ENCODE measurements around the gene JARID2. TPM values are rescaled to one million over a fixed set of nuclear protein-coding genes. Genes with fewer than 3 reads are reported as not detected.

Gene JARID2
- polyA plus RNA-seq, 1 donor (not counting 4 experiments of a cell fraction or from before 2014, with no cell fraction given): 11.0 TPM

DNA sequence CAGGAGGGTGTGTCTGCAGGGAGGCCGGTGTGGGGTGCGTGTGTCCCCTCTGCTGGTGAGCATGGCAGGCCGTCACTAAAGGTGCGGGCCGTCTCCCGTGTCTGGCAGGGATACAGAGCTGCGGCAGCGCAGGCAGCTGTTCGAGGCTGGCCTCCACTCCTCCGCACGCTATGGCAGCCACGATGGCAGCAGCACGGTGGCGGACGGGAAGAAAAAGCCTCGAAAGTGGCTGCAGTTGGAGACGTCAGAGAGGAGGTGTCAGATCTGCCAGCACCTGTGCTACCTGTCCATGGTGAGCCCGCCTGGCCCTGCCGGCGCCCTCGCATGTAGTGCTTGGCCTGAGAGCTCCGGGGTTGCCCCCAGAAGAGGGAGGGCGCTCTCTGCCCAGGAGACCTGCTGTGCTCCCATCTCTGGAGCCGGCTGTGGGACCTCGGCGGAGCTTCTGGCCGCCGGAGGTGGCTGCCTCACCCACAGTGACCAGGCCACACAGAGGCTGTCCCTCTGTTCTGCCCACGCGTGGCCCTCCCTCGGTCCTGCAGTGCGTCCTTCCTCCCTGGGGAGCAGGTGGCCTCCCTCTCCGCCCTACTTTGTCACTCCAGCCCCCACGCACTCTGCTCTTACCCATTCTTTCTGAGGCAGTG, 267.4 kb downstream of the JARID2 start:
- no peaks in the 10 kb centered on the region for H3K9me3 ChIP-seq (ENCODE audit: control insufficient read depth, low read depth, low read length)
- H2AFZ ChIP-seq (ENCODE audit: control insufficient read depth, low read length): no peak overlapping the region
- no peaks in the 10 kb centered on the region for H3K9me1 ChIP-seq (ENCODE audit: control insufficient read depth, extremely low read depth, insufficient read depth, low read length)
- no peaks in the 10 kb centered on the region for H3K79me2 ChIP-seq (ENCODE audit: control insufficient read depth, insufficient read depth, low read length)
- no peak overlapping the region for H3K4me3 ChIP-seq (ENCODE audit: control insufficient read depth in 2 of 3, extremely low read depth in 1 of 3, insufficient read depth in 2 of 3, low read depth in 1 of 3, low read length in 3 of 3)
- no peaks in the 10 kb centered on the region for H4K20me1 ChIP-seq (ENCODE audit: control insufficient read depth, extremely low read depth, insufficient read depth, low read length)
- TF ChIP-seq CTCF (optimal IDR thresholded peaks at IDR 0.05 in 1 of 3, IDR thresholded peaks at IDR 0.05 in 1 of 3, conservative IDR thresholded peaks at IDR 0.05 in 1 of 3; ENCODE audit: extremely low read depth in 1 of 3, insufficient read depth in 2 of 3, low read length in 3 of 3) (no peak), EZH2 (IDR thresholded peaks at IDR 0.05; ENCODE audit: low read length) (no peak)
- no peak overlapping the region for H3K27ac ChIP-seq (ENCODE audit: control insufficient read depth, insufficient read depth, low read length)
- H3K27me3 ChIP-seq (ENCODE audit: control insufficient read depth, extremely low read depth, insufficient read depth, low read length): no peaks in the 10 kb centered on the region
- H3K36me3 ChIP-seq (ENCODE audit: control insufficient read depth in 2 of 2, extremely low read depth in 1 of 2, insufficient read depth in 2 of 2, low read length in 2 of 2): peaks cover 35 to 53% of the 10 kb centered on the region in 2 experiments
- no peak overlapping the region for H3K4me2 ChIP-seq (ENCODE audit: control insufficient read depth, extremely low read depth, insufficient read depth, low read depth, low read length)
- FAIRE-seq: no peak
- DNase-seq (ENCODE audit: low read depth, low spot score): no peak
- dilution Hi-C loops (cut with MboI; ENCODE audit: extremely low pct_ligation_motif_present, low sequenced_read_pairs): no loop called here
- H3K9ac ChIP-seq (ENCODE audit: control insufficient read depth, extremely low read depth, insufficient read depth, low read length): no peak overlapping the region
- H3K4me1 ChIP-seq (ENCODE audit: control insufficient read depth, extremely low read depth, insufficient read depth, low read length): no peaks in the 10 kb centered on the region

DNA sequence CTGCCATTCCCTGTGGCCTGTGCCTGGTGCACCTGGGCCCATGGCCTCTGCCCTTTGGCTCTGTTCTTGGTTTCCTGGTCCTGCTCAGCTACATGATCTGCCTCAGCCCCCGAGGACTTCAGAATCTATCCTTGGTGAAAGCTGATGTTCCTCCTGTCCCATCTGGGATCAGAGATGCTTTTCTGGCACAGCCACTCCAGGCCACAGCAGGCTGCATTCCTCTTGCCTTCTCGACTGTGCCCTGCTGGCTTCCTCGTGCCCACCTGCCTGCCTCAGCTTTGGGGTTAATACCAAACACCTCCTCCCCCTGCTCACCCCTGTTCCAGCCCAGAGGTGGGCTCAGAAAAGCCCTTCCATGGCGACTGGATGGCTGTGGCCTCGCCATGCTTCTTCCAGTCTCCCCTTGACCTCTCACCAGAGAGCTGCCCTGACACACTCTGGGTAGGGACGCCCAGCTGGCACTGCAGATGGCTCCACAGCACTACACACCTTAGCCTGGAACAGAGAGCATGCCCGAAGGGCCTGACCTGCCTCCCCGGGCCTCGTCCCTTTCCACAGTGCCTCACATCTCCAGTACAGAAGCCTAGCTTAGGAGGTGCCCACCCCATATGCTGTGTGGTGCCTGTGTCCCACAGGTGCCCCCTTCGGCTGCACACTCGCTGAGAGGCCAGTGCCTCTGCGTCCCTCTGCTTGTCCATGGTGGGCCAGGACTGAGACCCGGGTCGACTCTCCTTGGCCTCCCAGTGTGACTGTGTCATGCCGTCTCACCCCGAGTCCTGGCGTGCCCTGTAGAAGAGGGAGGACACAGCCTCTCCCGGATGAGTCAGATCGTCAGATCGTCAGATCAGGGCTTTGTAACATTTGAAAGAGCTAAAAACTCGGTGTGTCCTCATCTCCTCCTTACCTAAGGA, 268.2 kb downstream of the JARID2 start:
- Histone ChIP-seq H3K9ac (ENCODE audit: control insufficient read depth, extremely low read depth, insufficient read depth, low read length) (no peak overlapping the region), H3K79me2 (ENCODE audit: control insufficient read depth, insufficient read depth, low read length) (no peaks in the 10 kb centered on the region), H4K20me1 (ENCODE audit: control insufficient read depth, extremely low read depth, insufficient read depth, low read length) (no peaks in the 10 kb centered on the region), H3K9me1 (ENCODE audit: control insufficient read depth, extremely low read depth, insufficient read depth, low read length) (no peaks in the 10 kb centered on the region), H3K9me3 (ENCODE audit: control insufficient read depth, low read depth, low read length) (no peaks in the 10 kb centered on the region), H3K4me3 (ENCODE audit: control insufficient read depth in 2 of 3, extremely low read depth in 1 of 3, insufficient read depth in 2 of 3, low read depth in 1 of 3, low read length in 3 of 3) (no peak overlapping the region), H3K27me3 (ENCODE audit: control insufficient read depth, extremely low read depth, insufficient read depth, low read length) (no peaks in the 10 kb centered on the region), H3K4me1 (ENCODE audit: control insufficient read depth, extremely low read depth, insufficient read depth, low read length) (no peaks in the 10 kb centered on the region), H2AFZ (ENCODE audit: control insufficient read depth, low read length) (no peak overlapping the region), H3K36me3 (ENCODE audit: control insufficient read depth in 2 of 2, extremely low read depth in 1 of 2, insufficient read depth in 2 of 2, low read length in 2 of 2) (peaks cover 36 to 50% of the 10 kb centered on the region in 2 experiments), H3K27ac (ENCODE audit: control insufficient read depth, insufficient read depth, low read length) (no peak overlapping the region), H3K4me2 (ENCODE audit: control insufficient read depth, extremely low read depth, insufficient read depth, low read depth, low read length) (no peak overlapping the region)
- dilution Hi-C loops (cut with MboI; ENCODE audit: extremely low pct_ligation_motif_present, low sequenced_read_pairs): no loop called here
- no peak for DNase-seq (ENCODE audit: low read depth, low spot score)
- FAIRE-seq: no peak
- TF ChIP-seq CTCF (optimal IDR thresholded peaks at IDR 0.05 in 1 of 3, IDR thresholded peaks at IDR 0.05 in 1 of 3, conservative IDR thresholded peaks at IDR 0.05 in 1 of 3; ENCODE audit: extremely low read depth in 1 of 3, insufficient read depth in 2 of 3, low read length in 3 of 3): no peak
- TF ChIP-seq EZH2 (IDR thresholded peaks at IDR 0.05; ENCODE audit: low read length): no peak

Measured in keratinocyte (primary cell).